GM19239 (cell line): Measurements from ENCODE around the gene PSMA6.
"Not testable (repeated sequence)": the region's sequence is repeated elsewhere in the genome, so short reads cannot be mapped to it uniquely, and the experiment has no call there.

Source experiments
- DNase-seq: peaks from one replicate; pipeline ENCODE4 v3.0.0; 2011; ENCODE audit warnings: low spot score; ENCODE audit not compliant: insufficient read length
- FAIRE-seq: peaks from 2 replicates; lab custom pipeline; 2011; peaks lifted over from hg19 to GRCh38; lab: Jason Lieb, UNC

The PSMA6 gene

DNA sequence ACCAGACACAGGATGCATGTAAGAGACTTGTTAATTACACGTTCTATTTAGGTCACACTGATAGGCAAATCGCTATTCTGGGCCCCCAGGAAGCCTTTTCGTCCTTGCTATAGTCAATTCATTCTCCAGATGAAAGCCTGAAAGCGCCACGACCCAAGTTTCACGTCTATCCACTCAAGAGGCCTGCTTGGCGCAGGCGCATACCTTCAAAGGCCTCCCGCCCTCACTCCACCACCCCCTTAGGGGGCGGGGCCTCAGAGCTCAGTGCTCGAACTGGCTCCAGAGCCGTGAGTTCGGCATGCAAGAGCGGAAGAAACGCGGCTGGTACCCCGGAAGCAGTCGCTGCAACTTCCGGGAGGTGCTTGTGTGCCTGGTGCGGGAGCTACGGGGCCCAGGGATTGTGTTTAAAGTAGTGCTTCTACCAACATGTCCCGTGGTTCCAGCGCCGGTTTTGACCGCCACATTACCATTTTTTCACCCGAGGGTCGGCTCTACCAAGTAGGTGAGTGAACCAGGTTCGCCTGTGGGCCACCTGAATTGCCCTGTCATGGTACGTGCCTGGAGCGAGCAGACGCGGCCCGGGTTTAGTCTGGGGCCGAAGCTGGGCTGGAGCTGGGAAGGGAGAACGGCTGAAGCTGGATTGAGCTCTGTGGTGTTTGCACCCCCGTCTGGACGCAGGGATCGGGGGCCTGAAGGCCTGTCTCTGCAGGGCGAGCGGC lies at the start of gene PSMA6:
Gene PSMA6, plus strand, starts transcription at position 332 of the 719 bp plus-strand sequence. Its CDS starts 95 bp downstream, at position 427.
- FAIRE-seq: peak; percentile 96
- peak; percentile 72 for DNase-seq

DNA sequence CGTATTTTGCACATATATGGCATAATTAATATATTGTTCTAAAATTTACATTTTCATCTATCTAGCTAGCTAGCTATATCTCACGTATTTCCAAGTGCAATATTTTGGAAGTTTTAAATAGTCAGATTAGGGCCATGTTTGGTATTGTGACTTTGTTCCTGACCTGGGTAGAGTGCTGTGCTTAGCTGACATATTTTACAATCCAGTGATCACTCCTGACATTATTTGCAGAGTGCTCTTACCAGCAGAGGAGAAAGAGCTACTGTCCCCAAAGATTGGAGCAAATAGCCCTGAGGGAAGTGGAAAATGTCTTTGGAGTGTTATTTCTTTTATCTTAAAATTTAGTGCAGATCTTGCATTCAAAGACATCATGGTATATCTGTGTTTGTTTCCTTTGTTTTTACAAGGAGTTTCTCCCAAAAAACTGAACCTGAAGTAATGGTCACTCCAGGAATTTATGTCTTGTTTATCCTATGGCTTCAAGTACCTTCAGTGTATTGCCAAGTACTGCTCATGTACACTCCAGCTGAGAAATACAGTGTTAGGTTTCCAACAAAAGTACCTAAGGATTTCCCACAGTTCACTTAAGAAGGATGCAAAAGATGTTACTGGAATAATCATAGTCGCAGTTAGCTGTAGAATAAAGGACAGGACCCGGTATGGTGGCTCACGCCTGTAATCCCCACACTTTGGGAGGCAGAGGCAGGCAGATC lies 49.4 kb upstream of the PSMA6 start:
- no peak for DNase-seq
- no peak for FAIRE-seq

DNA sequence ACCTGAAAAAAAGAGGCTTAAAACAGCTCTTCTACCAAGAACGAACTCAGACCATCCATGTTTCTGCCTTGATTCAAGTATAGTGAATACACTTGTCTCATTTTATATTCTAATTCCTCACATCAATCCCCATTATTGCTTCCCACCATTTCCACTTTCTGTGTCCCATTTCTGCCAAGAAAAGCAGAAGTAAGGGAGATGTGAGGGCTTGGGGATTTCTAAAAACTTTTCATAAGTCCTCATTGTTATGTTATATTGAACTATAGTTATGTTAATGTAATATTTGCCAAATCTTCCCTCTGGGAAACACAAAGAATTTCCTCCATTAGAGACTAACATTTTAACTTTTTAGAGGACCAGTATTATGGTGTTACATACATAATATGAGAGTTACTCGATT lies 48.2 kb upstream of the PSMA6 start:
- FAIRE-seq (no peak), DNase-seq (no peak)

DNA sequence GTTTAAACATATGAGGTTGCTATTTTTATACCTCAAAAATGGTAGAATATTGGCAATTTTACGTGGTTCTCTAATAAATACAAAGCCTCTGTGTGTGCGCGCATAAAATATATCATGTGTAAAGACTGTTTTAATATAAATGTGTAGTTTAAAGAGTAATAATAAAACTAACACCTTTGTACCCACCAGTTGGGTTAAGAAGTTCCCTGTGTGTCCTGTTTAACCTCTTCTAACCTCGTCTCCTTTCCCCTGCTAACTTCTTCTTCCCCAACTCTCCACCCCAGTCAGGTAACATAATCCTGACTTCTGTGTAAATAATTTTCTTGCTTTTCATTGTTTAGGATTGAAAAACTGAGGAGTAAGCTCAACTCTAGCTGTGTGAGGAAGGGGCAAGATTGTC lies 47.6 kb upstream of the PSMA6 start:
- FAIRE-seq (no peak), DNase-seq (no peak)

DNA sequence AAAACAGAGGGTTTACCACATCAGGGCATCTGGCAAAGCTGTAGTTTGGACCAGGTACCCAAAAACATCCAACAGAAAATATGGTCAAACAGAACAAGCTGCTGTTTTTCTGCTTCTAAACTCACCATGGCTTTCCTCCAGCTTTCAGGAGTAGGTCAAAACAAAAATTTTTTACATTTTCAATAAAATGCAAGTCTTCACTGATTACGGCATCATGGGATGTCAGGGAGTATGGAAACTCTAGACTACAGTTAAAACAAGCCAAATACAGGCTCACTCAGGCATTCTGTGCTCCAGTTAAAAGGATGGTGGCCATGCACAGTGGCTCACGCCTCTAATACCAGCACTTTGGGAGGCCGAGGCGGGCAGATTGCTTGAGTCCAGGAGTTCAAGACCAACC lies 47.1 kb upstream of the PSMA6 start:
- FAIRE-seq (no peak), DNase-seq (no peak)

DNA sequence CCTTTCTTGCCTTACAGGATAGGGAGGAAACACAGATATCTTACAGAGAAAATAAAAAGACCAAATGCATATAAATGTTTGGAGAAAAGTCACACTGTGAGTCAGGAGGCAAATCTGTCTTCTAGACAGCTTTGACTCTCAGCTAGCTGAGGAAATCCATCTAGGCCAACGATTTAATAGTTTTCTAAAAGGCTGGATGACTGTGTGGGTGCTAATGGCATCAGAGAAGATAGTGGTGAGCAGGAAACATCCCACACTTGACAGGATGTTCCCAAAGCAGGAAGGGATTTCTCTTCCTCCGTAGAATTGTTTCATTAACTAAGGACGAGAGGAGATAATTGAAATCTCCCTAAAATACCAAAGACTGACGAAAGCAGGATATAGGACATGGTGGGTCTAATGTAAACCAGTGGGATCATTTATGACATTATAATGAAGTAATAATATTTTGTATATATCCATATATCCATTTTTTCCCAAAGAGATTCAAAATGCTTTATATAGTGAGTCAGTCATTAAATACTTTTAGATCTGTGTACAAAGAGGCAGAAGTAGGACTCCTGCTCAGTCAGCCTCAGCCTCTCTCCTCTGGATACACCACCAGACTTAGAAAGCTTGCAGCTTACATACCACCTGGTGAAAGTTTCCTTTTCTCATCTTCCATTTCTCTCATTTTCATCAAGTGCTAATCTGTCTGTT lies 44.3 kb upstream of the PSMA6 start:
- DNase-seq (no peak), FAIRE-seq (no peak)

DNA sequence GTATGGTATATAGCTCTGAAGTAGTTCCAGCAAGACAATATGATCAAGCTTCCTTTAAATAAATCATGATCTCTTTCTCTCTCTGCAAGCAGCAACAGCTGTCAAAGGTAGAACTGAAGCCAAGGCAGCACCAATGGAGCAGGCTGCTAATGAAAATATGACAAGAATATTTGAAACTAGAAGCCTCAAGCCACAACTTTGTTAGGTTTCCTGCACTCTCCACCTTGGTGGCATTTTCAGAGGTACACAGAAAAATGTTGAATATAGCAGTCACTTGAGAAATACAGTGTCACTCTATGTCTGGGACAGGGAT lies 43.8 kb upstream of the PSMA6 start:
- peak; percentile 52 for FAIRE-seq
- DNase-seq: no peak

DNA sequence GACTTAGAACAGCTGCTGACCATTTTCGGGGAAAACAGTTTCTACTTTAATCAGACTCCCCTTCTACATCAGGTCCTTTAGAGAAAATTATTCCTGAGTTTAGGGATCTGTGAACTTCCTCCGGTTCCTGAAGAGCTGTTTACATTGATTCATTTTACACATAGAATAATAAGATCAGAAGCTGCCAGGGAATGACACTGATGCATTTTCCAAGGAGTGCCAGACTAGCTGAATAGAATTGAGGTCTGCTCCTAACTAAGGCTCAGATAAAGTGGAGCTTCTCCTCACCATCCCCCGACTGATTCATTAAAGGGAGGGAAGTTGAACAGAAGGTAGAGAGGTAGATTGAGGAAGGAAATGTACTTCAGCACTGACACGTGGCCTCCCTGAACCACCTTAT lies 41.9 kb upstream of the PSMA6 start:
- DNase-seq (no peak), FAIRE-seq (no peak)

DNA sequence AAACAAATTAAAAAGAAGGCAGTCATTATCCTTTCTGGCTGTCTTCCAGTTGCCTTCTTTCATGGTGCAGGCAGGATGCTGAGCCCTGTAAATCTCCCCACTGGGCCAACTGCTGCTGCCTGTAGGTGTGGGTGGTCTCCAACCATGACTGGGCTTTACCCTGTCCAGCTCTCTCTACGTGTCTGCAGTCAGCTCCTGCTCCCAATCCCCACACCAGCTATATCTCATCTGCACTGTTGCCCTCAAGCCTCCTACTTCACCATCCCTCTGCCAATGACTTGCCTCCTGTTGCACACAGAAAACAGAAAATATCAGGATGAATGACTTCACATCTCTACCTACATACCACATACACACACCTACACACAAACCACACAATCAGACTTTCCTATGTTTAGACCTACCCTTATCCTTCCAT lies 39.7 kb upstream of the PSMA6 start:
- FAIRE-seq: no peak
- DNase-seq: no peak

DNA sequence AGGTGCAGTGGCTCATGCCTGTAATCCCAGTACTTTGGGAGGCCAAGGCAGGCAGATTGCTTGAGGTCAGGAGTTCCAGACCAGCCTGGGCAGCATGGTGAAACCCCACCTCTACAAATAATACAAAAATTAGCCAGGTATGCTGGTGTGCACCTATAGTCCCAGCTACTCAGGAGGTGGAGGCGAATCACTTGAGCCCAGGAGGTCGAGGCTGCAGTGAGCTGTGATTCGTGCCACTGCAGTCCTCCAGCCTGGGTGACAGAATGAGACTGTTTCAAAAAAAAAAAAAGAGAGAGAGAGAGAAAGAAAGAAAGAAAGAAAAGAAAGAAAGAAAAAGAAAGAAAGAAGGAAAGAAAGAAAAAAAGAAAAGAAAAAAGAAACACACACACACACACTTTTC lies 39.1 kb upstream of the PSMA6 start:
- not testable (repeated sequence) for FAIRE-seq, DNase-seq

DNA sequence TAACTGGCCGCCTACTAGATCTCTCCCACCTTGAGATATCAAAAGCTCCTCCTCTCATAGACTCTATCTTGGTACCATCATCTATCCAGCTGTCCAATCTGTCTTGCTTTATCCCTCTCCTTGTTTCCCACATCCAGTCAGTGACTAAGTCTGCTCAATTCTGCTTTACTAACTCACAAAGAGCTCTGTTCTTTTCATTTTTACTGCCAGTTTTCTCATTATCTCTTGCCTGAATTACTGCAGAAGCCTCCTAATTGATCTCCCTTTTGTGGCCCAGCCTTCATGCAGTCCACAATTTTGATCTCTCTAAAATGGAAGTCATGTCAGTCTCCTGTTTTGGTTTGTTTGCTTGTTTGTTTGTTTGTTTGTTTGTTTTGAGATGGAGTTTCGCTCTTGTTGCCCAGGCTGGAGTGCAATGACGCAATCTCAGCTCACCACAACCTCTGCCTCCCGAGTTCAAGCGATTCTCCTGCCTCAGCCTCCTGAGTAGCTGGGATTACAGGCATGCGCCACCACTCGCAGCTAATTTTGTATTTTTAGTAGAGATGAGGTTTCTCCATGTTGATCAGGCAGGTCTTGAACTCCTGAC lies 38.1 kb upstream of the PSMA6 start:
- not testable (repeated sequence) for FAIRE-seq, DNase-seq

DNA sequence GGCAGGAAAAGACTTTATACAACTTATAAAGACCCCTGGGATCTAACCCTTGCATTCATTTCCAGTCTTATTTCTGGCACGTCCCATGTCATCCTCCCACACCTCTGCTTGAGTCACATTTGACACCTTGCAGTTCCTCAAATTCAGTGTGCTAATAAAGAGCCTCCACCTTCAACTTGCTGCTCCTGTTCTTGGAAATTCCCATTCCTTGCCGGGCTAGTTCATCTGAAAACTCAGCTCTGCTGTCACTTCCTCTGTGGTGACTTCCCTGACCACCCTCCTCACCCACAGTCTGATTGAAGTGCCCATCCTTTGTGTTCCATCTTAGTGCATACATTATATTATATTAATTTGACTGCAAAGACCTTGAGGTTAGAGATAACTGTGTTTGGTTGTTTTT lies 37.4 kb upstream of the PSMA6 start:
- FAIRE-seq (no peak), DNase-seq (no peak)

DNA sequence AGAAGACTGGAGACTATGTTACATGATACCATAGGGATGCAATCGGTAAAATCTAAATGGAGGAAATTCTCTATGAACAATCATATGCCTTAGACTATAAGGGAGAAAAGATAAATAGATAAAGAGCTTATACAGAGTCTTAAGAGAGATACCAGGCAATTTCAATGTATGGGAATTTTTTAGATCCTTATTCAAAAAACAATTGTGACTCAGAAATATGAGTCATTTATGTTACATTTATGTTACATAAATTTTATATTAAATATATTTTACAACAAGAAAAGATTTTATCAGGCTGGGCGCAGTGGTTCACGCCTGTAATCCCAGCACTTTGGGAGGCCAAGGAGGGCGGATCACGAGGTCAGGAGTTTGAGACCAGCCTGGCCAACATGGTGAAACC lies 36.5 kb upstream of the PSMA6 start:
- FAIRE-seq: no peak
- no peak for DNase-seq

DNA sequence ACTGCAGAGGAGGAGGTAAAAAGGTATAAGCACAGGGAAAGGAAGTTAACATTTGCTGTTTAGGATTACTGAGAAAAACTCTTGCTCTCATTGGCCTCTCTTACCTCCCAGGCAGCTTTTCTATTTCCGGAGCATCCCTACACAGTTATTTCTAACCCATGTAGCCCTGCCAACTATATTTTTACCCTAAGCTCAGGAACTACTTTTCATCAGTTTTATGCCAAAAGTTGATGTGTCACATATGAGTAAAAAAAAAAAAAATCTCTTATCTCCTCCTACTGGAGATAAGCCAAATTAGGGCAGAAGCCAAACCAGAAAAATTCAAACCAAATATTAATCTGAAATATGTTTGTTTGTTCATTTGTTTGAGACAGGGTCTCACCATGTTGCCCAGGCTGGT lies 34.4 kb upstream of the PSMA6 start:
- no peak for DNase-seq

DNA sequence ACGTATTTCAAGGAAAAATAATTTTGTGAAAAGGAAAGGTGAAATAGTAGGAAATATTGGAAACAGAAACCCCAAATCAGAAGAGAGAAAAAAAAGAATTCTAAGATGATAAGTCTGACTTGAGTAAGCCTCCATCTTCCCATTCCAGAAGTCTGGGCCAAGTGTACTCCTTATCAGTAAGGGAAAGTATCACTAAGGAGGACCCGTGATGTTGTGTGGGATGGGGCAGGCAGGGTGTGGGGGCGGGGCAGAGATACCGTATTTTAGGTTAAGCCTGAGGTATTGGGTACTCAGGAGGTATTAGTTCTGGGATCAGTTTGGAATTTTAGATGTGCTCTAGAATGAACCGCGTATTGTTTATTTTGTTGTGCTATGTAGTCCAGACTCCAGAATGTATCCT lies 33.8 kb upstream of the PSMA6 start:
- no peak for DNase-seq
- FAIRE-seq: no peak

More for the DNA sequence above, 34.4 kb upstream of the PSMA6 start:
- FAIRE-seq: no peak

DNA sequence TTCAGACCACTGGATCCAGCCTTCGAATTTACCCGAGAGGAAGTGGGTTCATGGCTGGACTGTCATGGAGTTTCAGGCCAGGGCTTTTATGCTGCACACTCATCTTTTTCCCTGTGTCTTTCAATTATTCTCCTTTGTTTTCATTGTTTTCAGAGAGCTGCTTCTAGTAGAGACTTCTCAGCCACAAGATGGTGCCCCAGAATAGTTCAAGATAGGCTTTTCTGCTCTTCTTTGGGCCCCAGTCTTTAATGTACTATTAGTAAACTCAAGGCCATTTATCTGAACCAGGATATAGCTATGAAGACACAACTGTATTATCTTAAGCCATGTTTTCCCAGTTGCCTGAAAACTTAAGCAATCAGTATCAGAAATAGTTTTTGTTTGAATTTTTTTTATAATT lies 30.4 kb upstream of the PSMA6 start:
- DNase-seq (no peak), FAIRE-seq (no peak)

DNA sequence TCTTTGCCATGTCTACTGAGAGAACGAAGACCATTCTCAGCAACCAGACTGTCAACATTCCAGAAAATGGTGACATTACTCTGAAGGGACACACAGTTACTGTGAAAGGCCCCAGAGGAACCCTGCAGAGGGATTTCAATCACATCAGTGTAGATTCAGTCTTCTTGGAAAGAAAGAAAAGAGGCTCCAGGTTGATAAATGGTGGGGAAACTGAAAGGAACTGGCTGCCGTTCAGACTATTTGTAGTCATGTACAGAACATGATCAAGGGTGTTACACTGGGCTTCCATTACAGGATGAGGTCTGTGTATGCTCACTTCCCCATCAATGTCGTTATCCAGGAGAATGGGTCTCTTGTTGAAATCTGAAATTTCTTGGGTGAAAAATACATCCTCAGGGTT lies 29.7 kb upstream of the PSMA6 start:
- DNase-seq: no peak
- no peak for FAIRE-seq

DNA sequence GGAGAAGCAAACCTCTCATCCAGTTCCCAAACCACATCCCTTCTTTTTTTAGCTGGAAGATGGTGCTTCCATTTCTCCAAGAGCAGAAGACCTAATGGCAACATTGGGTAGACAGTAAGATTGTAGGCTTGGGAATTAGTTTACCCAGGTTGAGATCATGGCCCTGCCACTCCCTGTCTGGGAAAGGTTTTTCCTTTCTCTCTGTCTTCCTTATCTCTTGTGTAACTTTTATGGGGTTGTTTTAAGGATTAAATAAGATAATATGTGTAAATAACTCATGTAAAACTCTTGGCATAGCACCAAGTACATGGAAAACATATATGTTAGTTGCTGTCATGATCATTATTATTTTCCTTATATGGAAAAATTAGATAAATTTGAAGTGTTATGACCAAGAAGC lies 23.2 kb upstream of the PSMA6 start:
- DNase-seq (no peak), FAIRE-seq (no peak)

DNA sequence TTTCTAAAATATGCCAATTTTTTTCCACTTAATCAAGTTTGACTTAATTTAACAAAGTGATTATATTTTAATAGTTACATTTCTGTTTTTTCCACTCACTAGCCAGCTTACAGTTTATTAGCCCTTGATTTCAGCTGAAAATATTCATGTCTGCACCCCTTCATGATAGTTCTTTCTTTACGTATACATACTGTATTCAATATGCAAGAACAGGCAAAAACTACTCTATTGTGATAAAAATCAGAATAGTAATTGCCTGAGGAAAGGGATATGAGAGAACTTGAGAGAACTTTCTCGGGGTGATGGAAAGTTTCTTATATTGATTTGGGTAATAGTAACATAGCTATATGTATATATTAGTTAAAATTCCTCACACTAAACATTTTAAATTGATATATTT lies 17.4 kb upstream of the PSMA6 start:
- FAIRE-seq (no peak), DNase-seq (no peak)

DNA sequence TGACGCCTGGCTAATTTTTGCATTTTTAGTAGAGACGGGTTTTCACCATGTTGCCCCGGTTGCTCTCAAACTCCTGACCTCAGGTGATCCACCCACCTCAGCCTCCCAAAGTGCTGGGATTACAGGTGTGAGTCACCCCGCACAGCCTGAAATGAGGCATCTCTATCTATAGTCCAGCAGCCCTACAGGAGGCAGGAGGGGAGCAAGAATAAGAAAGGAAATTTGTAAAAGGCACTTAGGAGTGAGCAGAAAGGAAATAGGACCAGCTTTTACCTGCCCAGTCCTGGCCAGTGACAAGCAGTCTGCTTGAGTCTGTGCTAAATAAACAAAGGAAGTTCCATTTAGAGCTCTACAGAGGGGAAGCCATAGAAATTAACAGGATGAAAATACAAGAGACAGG lies 15.0 kb upstream of the PSMA6 start:
- FAIRE-seq (no peak), DNase-seq (no peak)

DNA sequence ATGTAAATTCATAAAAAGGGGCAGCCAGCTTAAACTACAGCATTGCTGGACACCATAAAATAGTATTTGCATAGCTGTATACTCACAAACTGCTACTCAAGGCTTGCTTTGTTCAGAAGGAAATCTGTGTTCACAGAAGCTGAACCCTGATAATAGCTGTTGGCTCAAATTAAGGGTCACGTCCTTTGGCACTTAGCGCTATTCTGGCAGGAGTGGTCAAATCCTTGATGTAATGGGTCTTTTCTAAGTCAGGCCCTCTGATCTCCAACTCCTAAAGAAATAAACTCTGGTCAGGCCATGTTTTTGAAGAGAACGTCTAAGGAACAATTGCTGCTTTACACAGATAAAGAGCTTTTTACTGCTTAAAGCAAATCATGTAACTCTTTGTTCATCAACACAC lies 12.8 kb upstream of the PSMA6 start:
- DNase-seq: no peak
- FAIRE-seq: no peak
